PC-3 (cell line): ENCODE data around the gene TMED4. TPM values are rescaled to one million over a fixed set of nuclear protein-coding genes. Genes with fewer than 3 reads are reported as not detected.

Experiments
- ATAC-seq: fragments of 200-7000 bp; cut with Tn5 transposase; 2 replicates; pipeline ENCODE4 v1.9.1; 2020; ENCODE audit warnings: mild to moderate bottlenecking, moderate library complexity
- BruUV-seq: library from RNA; stranded (reverse); fragments of 400-500 nt; replicated peaks from 2 replicates; lab custom pipeline; 2021; lab: Mats Ljungman, UMichigan
- CTCF ChIA-PET: fragments of 300-600 bp; sonication (Branson Sonifier 250); formaldehyde crosslinking; loops from one replicate; lab custom pipeline; 2022; ENCODE audit warnings: antibody characterized with exemption; lab: Charles Lee
- POLR2A ChIA-PET: fragments of 300-600 bp; sonication (Branson Sonifier 250); formaldehyde crosslinking; loops from one replicate; lab custom pipeline; 2022; ENCODE audit warnings: antibody characterized with exemption; ENCODE audit not compliant: unreplicated experiment; lab: Charles Lee
- DNase-seq: peaks from one replicate; pipeline ENCODE4 v3.0.0-alpha.2; 2015
- H2AFZ ChIP-seq: fragments of 300-600 bp; sonication (generic); 2 replicates; pipeline ENCODE4 v1.6.0; 2016; ENCODE audit warnings: antibody characterized with exemption, low read length
- H3F3A ChIP-seq: fragments of 300-600 bp; sonication (generic); one replicate; pipeline ENCODE4 v1.6.0; 2017; ENCODE audit warnings: antibody characterized with exemption, low read length, control low read depth, mild to moderate bottlenecking; ENCODE audit not compliant: unreplicated experiment
- H3K27ac ChIP-seq: fragments of 300-600 bp; sonication (generic); 2 replicates; pipeline ENCODE4 v1.5.1; 2016; ENCODE audit warnings: mild to moderate bottlenecking, low read length
- H3K27me3 ChIP-seq: fragments of 300-600 bp; sonication (generic); 2 replicates; pipeline ENCODE4 v1.6.1; 2016; ENCODE audit warnings: low read length, mixed read lengths
- H3K36me3 ChIP-seq: fragments of 300-600 bp; sonication (generic); 2 replicates; pipeline ENCODE4 v1.6.1; 2016; ENCODE audit warnings: low read depth, mixed run types, low read length, mixed read lengths
- H3K4me1 ChIP-seq: fragments of 300-600 bp; sonication (generic); 2 replicates; pipeline ENCODE4 v1.5.1; 2016; ENCODE audit warnings: low read length; ENCODE audit not compliant: insufficient read depth
- H3K4me2 ChIP-seq: fragments of 300-600 bp; sonication (generic); 2 replicates; pipeline ENCODE4 v1.6.0; 2016; ENCODE audit warnings: low read length
- H3K4me3 ChIP-seq: fragments of 300-600 bp; sonication (generic); 2 replicates; pipeline ENCODE4 v1.5.1; 2016; ENCODE audit warnings: mild to moderate bottlenecking, low read length, mixed read lengths
- H3K79me2 ChIP-seq: fragments of 300-600 bp; sonication (generic); 2 replicates; pipeline ENCODE4 v1.6.1; 2017; ENCODE audit warnings: low read length, mixed read lengths
- H3K9ac ChIP-seq: fragments of 300-600 bp; sonication (generic); 2 replicates; pipeline ENCODE4 v1.6.0; 2016; ENCODE audit warnings: mild to moderate bottlenecking, low read length
- H3K9me2 ChIP-seq: fragments of 300-600 bp; sonication (generic); replicated peaks from 2 replicates; pipeline ENCODE4 v1.6.1; 2016; ENCODE audit warnings: mixed run types, low read length, mixed read lengths
- H3K9me3 ChIP-seq: fragments of 300-600 bp; sonication (generic); 2 replicates; pipeline ENCODE4 v1.6.1; 2016; ENCODE audit warnings: low read length, mixed read lengths
- H4K20me1 ChIP-seq: fragments of 300-600 bp; sonication (generic); 2 replicates; pipeline ENCODE4 v1.6.1; 2016; ENCODE audit warnings: low read length, mixed read lengths
- EZH2 ChIP-seq: fragments of 300-600 bp; sonication (generic); IDR thresholded peaks from one replicate; pipeline ENCODE4 v1.6.1; 2017; ENCODE audit warnings: antibody characterized with exemption, mild to moderate bottlenecking, low read length; ENCODE audit not compliant: unreplicated experiment
- EZH2phosphoT487 ChIP-seq: fragments of 300-600 bp; sonication (generic); IDR thresholded peaks from 2 replicates; pipeline ENCODE4 v1.6.1; 2018; ENCODE audit warnings: mild to moderate bottlenecking, antibody characterized with exemption, low read length, borderline replicate concordance
- intact Hi-C: fragments of 100-400 bp; cut with micrococcal nuclease; formaldehyde crosslinking; loops from 2 replicates; pipeline ENCODE4 v1.9.0; 2023
- total RNA-seq: library from RNA; depleted of rRNA; stranded (reverse); fragments of >200 nt; gene quantifications from 2 replicates; pipeline ENCODE4 v1.2.3, GENCODE V29; 2014
- TF ChIP-seq, protein P1 (sequence below): fragments of 300-600 bp; sonication (generic); conservative IDR thresholded peaks from 2 replicates; pipeline ENCODE4 v1.5.1; 2017; ENCODE audit warnings: antibody characterized with exemption, low read depth, mild to moderate bottlenecking, low read length

The TMED4 gene
- total RNA-seq, 1 experiment from 2014 or later: 80.0 TPM

DNA sequence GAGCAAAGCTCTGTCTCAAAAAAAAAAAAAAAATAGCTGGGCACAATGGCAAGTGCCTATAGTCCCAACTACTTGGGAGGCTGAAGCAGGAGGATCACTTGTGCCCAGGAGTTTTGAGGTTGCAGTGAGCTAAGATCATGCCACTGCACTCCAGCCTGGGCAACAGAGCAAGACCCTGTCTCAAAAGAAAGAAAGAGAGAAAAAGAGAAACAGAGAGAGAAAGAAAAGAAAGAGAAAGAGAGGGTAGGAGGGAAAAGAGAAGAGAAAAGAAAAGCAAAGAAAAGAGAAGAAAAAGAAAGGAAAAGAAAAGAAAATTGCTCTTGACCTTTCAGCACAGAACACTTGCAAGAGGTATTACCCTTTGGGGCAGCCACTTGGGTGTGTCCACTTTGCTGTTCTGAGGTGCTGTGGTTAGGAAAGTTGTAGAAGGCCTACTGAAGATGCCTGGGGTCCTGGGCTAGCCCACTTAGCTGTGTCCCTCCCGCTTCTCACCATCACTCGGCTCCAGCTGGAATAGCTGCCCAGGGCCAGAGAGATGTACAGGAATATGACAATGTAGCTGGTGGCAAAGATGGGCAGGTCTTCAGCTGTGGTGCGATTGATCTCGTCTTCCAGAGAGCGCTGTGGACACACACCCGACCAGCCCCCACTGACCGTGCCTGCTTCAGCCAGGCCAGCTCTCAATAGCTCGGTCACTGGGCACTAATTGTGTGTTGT is 46.5 kb downstream of the TMED4 start:
- POLR2A ChIA-PET: no interaction called here
- H2AFZ ChIP-seq: no peak overlapping the region
- no peak overlapping the region for H3K9ac ChIP-seq
- ATAC-seq (no peak), DNase-seq (no peak)
- H3K9me2 ChIP-seq: no peaks in the 10 kb centered on the region
- no peaks in the 10 kb centered on the region for H3K9me3 ChIP-seq
- TF ChIP-seq EZH2phosphoT487 (no peak), EZH2 (no peak)
- TF ChIP-seq, protein P1, sequence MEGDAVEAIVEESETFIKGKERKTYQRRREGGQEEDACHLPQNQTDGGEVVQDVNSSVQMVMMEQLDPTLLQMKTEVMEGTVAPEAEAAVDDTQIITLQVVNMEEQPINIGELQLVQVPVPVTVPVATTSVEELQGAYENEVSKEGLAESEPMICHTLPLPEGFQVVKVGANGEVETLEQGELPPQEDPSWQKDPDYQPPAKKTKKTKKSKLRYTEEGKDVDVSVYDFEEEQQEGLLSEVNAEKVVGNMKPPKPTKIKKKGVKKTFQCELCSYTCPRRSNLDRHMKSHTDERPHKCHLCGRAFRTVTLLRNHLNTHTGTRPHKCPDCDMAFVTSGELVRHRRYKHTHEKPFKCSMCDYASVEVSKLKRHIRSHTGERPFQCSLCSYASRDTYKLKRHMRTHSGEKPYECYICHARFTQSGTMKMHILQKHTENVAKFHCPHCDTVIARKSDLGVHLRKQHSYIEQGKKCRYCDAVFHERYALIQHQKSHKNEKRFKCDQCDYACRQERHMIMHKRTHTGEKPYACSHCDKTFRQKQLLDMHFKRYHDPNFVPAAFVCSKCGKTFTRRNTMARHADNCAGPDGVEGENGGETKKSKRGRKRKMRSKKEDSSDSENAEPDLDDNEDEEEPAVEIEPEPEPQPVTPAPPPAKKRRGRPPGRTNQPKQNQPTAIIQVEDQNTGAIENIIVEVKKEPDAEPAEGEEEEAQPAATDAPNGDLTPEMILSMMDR: no peak
- no peak overlapping the region for H3K4me2 ChIP-seq
- H3K79me2 ChIP-seq: no peaks in the 10 kb centered on the region
- CTCF ChIA-PET: interaction anchor here (0.6 to 0.7 kb wide), 2 partner anchors 282 to 408 kb away, joined by 3 to 10 read pairs; no protein-coding TSS in a partner anchor
- no TSS peak for BruUV-seq
- no peaks in the 10 kb centered on the region for H3K36me3 ChIP-seq
- H3K4me1 ChIP-seq: no peaks in the 10 kb centered on the region
- no peak overlapping the region for H3K27ac ChIP-seq
- no peaks in the 10 kb centered on the region for H4K20me1 ChIP-seq
- no peaks in the 10 kb centered on the region for H3F3A ChIP-seq
- no peaks in the 10 kb centered on the region for H3K27me3 ChIP-seq
- H3K4me3 ChIP-seq: no peak overlapping the region
- intact Hi-C loops: no loop called here

DNA sequence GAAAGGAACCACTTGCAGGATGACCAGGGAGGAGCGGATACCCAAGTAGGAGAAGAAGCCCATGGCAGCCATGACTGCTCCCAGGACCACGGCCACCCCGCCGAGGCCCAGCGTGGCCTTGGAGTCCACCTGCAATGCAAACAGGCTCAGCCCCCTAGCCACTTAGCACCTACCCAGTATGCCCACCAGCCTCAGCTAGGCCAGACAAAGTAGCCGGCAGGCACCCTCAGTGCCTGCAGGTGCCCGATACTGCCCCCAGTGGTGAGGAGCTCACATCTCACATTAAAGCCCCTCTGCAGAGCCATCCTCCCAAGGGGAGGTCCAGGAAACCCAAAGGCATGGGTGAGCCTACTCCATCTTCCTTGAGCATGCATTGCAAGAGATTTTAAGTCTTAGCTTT is 47.5 kb downstream of the TMED4 start:
- TF ChIP-seq EZH2: no peak
- TF ChIP-seq, protein P1: peak; percentile 70
- no peaks in the 10 kb centered on the region for H3K79me2 ChIP-seq
- no peaks in the 10 kb centered on the region for H3K9me3 ChIP-seq
- H3K27ac ChIP-seq: no peak overlapping the region
- no peaks in the 10 kb centered on the region for H3K4me1 ChIP-seq
- no peak overlapping the region for H3K9ac ChIP-seq
- ChIA-PET POLR2A (no interaction called here), CTCF (no interaction called here)
- H3K4me2 ChIP-seq: no peak overlapping the region
- H3K9me2 ChIP-seq: no peaks in the 10 kb centered on the region
- H4K20me1 ChIP-seq: no peaks in the 10 kb centered on the region
- no peaks in the 10 kb centered on the region for H3K36me3 ChIP-seq
- intact Hi-C loops: no loop called here
- BruUV-seq: no TSS peak
- no peak overlapping the region for H2AFZ ChIP-seq
- no peaks in the 10 kb centered on the region for H3K27me3 ChIP-seq
- H3F3A ChIP-seq: no peaks in the 10 kb centered on the region
- no peak overlapping the region for H3K4me3 ChIP-seq
- ATAC-seq: peak; percentile 65; the same call in 1 of the 2 replicates
- DNase-seq: peak; percentile 47

DNA sequence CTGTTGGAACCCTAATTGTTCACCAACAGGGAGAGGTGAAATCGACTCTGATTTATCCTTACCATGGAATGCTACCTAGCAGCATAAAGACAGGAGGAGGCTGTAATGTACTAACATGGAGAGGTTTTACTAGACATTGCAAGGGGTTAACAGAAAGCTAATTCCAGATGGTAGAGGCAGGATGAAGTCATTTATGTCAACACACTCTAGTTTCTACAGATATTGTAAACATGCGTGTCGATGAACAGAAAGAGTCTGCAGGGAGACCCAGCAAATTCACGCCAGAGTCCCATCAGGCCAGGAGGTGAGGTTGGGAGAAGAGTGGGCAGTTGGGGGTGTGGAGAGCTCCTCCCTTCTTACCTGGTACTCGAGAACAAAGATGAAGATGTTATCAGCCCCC is 47.9 kb downstream of the TMED4 start:
- no peak for DNase-seq
- BruUV-seq: no TSS peak

More for the DNA sequence above, 47.9 kb downstream of the TMED4 start:
- ChIA-PET POLR2A (no interaction called here), CTCF (no interaction called here)
- H3K4me1 ChIP-seq: no peaks in the 10 kb centered on the region
- no peak overlapping the region for H3K27ac ChIP-seq
- H3K9me3 ChIP-seq: no peaks in the 10 kb centered on the region
- no peaks in the 10 kb centered on the region for H4K20me1 ChIP-seq
- TF ChIP-seq EZH2 (no peak), EZH2phosphoT487 (no peak)
- TF ChIP-seq, protein P1: no peak
- ATAC-seq: no peak
- H3K36me3 ChIP-seq: no peaks in the 10 kb centered on the region
- no peaks in the 10 kb centered on the region for H3K79me2 ChIP-seq
- H3F3A ChIP-seq: no peaks in the 10 kb centered on the region
- H3K27me3 ChIP-seq: no peaks in the 10 kb centered on the region
- intact Hi-C loops: no loop called here
- no peak overlapping the region for H3K9ac ChIP-seq
- no peak overlapping the region for H2AFZ ChIP-seq
- H3K4me3 ChIP-seq: no peak overlapping the region
- no peak overlapping the region for H3K4me2 ChIP-seq
- no peaks in the 10 kb centered on the region for H3K9me2 ChIP-seq
